Measurements from ENCODE around the gene GOLGB1.

The GOLGB1 gene

GRCh38 chr3:121626495-121626894 lies 123.0 kb downstream of the GOLGB1 start:
- DNase-seq = no peak

GRCh38 chr3:121624147-121624899 lies 125.2 kb downstream of the GOLGB1 start:
- DNase-seq = peak; percentile 81

GRCh38 chr3:121621491-121621890 lies 128.1 kb downstream of the GOLGB1 start:
- DNase-seq = no peak

- no peak for DNase-seq
Measured at GRCh38 chr3:121619691-121620090, 129.8 kb downstream of the GOLGB1 start.
